UCSD-AML1 (cell line): ENCODE measurements around the gene FOXG1.

ENCODE experiments used
- DNase-seq: peaks from one replicate; lab custom pipeline; 2025; ENCODE audit not compliant: unreplicated experiment; lab: John Stamatoyannopoulos, UW

The FOXG1 gene

DNA sequence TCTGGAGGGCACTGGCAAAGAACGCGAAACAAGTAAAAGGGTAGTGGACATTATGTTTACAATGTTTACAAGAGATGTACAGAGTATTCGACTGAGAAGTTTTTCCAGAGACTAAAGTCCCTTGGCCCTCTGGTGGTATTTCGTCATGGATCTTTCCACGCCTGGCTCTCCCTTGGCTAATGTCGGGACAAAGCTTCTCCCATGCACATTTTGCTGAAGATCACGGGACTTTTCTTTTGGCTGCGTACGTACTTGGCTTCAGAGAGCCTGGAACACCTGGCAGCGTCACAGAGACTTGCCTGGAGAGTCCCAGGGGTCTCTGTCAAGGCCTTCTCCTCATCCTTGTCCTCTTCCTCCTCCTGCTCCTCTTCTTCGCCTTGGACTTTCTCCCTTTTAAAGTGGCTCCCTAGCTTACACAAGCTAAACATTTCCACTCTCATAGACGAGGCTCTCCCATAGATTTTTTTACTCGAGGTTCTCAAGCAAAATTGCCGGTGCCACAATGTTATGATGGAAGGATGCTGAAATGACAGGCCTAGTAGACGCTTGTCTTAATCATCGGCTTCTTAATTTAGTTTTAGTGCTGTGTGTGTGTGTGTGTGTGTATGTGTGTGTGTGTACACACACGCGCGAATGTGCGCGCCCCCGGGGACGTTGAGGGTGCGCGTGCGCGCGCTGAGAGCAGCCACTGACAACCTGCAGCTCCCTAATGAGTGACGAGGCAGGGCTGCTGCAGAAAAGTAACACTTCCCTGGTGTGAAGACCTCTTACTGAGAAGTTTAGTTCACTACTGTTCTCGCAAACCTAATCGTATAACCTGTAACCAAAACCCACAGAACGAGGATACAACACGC lies 4.9 kb upstream of the FOXG1 start:
- DNase-seq: no peak

DNA sequence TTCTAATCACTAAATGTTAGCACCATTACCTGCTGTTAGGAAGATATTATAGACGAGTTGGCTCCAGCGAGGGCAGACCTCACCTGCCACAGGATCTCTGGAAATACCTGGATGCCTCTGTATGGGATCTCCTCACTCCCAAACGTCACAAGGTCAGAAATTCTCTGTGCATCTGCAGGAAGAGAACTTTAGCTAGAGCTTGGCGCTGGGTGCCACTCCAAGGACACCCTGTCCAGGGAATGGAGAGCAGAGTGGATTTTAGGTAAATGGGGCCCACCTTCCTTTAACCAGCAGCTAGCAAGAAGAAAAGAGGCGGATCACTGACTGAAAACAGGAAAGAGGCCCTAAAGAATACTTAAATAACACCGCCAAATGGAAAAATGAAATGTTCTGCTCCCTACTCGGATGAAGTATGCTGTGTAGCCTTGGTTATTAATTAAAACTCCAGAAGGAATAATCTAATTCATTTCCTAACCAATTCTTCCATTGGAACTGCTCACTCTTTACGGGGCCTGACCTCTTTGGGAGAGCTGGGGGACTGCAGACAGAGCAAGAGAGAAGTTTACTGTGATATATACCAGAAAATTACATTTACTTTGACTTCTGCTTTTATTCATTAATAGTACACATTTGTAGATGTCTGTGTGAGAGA lies 4.2 kb upstream of the FOXG1 start:
- no peak for DNase-seq

- no peak for DNase-seq
Observed at GRCh38 chr14:28762955-28763326, 3.6 kb upstream of the FOXG1 start.

GRCh38 chr14:28763751-28764256 lies 2.8 kb upstream of the FOXG1 start:
- DNase-seq: no peak

GRCh38 chr14:28764257-28765160 lies 2.1 kb upstream of the FOXG1 start:
- no peak for DNase-seq

DNA sequence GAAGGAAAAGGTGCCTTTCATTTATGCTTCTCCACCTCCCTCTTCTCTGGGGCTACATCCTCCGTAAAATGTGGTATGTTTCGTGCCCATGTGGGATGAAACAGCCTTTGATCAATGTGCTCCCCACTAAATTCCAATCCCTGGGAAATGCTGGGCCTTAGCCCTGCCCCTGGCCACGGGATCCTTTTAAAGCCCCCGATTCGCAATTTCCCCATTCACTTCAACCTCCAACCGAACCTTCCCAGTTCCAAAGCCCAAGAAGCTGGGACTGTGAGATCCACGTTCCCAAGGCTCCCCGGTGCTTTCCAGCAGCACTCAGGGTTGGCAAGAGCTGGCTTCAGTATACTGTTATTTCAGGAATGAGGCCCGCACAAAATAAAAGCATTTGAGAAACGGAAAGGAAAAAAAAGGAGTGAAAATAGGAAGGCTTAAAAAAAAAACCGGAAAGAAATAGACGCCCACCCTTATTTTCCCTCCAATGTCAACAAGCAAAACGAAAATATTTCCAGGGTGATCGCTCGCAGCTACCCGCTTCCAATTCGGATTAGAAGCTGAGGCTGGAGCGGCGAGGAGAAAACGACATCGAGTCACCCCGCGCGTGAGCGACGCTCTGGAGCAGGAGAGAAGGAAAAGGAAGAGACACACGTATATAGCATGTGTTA lies 1.3 kb upstream of the FOXG1 start:
- DNase-seq: no peak

DNA sequence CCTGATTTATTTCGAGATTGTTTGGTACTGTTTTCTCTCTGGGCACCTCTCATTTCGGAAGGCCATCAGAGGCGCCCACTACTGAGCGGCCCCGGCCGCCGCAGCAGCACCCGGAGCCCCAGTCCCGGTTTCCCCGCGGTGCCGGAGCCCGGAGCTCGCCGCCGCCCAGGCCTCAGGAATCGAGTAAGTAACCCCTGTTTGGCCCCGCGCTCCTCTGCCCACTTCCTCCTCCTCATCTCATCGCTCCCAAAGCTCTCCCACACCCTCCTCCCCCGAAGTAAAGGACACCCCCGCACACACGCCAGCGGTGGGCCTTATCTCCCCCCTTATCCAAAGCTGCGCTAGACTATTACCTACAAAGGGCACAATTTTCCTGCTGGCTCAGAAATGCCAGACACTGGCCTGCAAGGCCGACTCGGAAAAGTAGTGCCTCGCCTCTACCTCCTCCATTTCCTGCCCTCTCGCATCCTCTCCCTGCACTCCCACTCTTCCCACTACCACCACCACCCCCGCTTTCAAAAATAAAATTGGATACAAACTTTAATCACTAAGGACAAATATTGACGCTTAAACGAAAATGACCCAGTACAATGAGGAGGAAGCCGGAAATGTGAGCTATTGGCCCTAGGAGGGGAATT lies 637 bp upstream of the FOXG1 start:
- no peak for DNase-seq

- no peak for DNase-seq
Observed at GRCh38 chr14:28767030-28767852, 654 bp downstream of the FOXG1 start.

- no peak for DNase-seq
Observed at GRCh38 chr14:28767853-28768741, 1.5 kb downstream of the FOXG1 start.

DNA sequence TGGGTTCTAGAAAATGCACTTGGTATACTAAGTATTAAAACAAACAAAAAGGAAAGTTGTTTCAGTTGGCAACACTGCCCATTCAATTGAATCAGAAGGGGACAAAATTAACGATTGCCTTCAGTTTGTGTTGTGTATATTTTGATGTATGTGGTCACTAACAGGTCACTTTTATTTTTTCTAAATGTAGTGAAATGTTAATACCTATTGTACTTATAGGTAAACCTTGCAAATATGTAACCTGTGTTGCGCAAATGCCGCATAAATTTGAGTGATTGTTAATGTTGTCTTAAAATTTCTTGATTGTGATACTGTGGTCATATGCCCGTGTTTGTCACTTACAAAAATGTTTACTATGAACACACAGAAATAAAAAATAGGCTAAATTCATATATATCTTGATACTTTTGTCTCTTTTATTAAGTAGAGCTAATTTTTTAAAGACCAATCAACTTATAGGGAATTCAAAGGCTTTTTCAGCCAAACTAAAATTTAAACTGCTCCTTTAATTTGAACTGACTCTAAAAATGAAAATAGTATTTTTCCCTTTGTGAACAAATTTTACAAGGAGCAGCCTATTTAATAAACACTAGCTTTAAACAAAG lies 2.8 kb downstream of the FOXG1 start:
- DNase-seq: no peak

GRCh38 chr14:28770061-28770460 lies 3.5 kb downstream of the FOXG1 start:
- no peak for DNase-seq

DNA sequence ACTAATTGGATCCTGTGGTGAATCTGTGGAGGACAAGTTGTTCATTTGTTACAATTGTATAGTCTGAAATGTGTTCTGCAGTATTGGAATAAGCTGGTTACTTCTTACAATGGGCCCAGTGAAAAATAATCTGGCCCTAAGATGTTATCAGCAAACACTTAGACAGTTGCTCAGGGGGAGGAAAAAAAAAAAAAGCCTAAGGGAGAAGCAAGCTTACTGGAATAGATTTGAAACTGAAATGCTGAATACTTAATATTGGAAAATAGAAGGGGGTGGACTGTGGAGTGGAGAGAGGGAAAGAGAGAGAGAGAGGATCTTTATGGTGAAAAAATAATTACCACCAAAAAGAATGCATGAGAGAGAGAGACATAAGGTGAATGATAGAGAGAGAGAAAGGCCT lies 4.0 kb downstream of the FOXG1 start:
- DNase-seq: no peak

DNA sequence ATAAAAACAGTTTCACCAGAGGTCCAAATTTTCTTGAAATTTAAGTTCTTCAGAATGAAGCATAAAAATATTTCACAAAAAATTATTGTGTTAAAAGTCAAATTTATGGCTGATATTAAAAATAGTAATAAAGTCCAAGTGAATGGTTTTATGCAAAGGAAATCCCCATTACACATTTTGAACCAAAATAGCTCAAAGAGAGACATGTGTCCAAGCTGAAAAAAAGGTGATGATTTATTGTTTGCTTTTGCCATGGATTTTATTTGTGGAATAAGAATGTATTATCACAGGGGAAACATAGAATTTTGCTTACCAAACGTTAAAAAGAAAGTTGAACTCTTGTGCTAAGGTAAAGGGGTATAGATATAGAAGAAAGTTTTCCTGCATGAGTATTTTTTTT lies 4.6 kb downstream of the FOXG1 start:
- DNase-seq: no peak

- no peak for DNase-seq
Observed at GRCh38 chr14:28772613-28773012, 6.0 kb downstream of the FOXG1 start.

GRCh38 chr14:28773176-28773575 lies 6.6 kb downstream of the FOXG1 start:
- no peak for DNase-seq

DNA sequence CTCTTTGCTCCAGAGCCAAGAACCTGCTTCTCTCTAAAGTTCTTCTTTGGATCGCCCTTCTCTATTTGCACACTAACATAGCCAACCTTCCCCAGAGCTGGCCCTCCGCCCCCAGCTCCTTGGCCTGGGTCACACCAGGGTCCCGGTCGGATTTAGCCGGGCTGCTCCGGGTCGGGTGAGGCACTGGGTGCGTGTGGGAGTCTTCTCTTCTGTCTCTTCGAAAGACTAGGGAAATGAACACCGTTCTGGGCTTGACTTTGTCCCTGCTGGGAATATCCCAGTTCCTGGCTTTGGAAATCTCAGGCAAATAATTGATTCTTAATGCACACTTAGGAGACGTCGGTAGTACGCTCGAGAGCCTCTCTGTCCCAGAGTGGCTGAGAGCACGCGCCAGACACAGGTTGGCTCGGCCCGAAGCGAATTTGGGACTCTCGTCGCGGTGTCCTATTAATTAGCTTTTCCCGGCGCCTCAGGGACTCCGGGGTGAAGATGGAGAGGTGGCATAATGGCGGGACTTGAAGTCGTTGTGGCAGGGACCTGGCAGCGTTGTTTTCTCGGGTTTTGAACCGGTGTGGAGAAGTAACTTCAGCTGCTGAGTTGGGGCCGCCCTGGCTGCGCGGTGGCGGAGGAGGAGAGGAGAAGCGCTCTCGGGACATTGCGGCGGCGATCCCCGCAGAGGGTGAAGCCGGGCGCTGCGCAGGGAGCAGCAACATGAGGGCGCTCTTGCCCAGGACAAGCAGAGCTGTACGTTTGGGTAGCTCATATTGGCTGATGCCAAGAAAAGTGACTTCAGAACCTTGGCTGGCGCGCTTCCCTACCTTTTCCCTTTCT lies 7.5 kb downstream of the FOXG1 start:
- DNase-seq: no peak
